GM13976 (cell line): ENCODE results near the gene PDE6B.

Experiments used
- DNase-seq: peaks from one replicate; pipeline ENCODE4 v3.0.0; 2012; ENCODE audit warnings: low spot score
- CTCF ChIP-seq: IDR thresholded peaks from 2 replicates; pipeline ENCODE4 v1.5.1; 2012; ENCODE audit warnings: borderline replicate concordance, mild to moderate bottlenecking; ENCODE audit not compliant: insufficient read depth; ENCODE audit errors: extremely low read depth, missing control alignments, control extremely low read depth
- in situ Hi-C: fragments of 300-500 bp; cut with MboI; formaldehyde crosslinking; loops from one replicate; pipeline ENCODE4 v1.12.0; 2022; ENCODE audit warnings: low sequenced_read_pairs, mixed read lengths, inconsistent platforms; ENCODE audit not compliant: unreplicated experiment

PDE6B gene

GRCh38 chr4:686413-687040, 61.2 kb downstream of the PDE6B start:
- no peak for TF ChIP-seq CTCF
- no peak for DNase-seq
- in situ Hi-C loops: no loop called here

GRCh38 chr4:687048-687970, 61.9 kb downstream of the PDE6B start:
- no peak for DNase-seq
- TF ChIP-seq CTCF: no peak
- in situ Hi-C loops: no loop called here

- TF ChIP-seq CTCF: no peak
- in situ Hi-C loops: no loop called here
- no peak for DNase-seq
Measured at GRCh38 chr4:687971-688853, 62.8 kb downstream of the PDE6B start.

GRCh38 chr4:688854-689681, 63.7 kb downstream of the PDE6B start, which contains the start of gene SLC49A3:
SLC49A3 (minus strand) TSS chr4:689151; CDS start chr4:689127, 24 bp downstream.
- TF ChIP-seq CTCF: no peak
- in situ Hi-C loops: no loop called here
- peak; percentile 69 for DNase-seq

GRCh38 chr4:689723-690122, 64.3 kb downstream of the PDE6B start:
- TF ChIP-seq CTCF: no peak
- DNase-seq: no peak
- in situ Hi-C loops: no loop called here
